ENCODE data around the gene EIF5B.

The EIF5B gene

GRCh38 chr2:99382143-99382542, 45.0 kb downstream of the EIF5B start:
- H3K9me3 ChIP-seq (ENCODE audit: control insufficient read depth, insufficient read depth, low read length), result no peaks in the 10 kb centered on the region
- no peaks in the 10 kb centered on the region for H4K20me1 ChIP-seq (ENCODE audit: control insufficient read depth, insufficient read depth, low read depth, low read length)
- no peak overlapping the region for H3K4me2 ChIP-seq (ENCODE audit: low read length)
- no peak overlapping the region for H3K27ac ChIP-seq (ENCODE audit: low read depth, low read length)
- peaks cover 9% of the 10 kb centered on the region; the same call in 1 of the 2 replicates for H3F3A ChIP-seq (ENCODE audit: control insufficient read depth, insufficient read depth)
- H3K27me3 ChIP-seq (ENCODE audit: control insufficient read depth, low read length), result no peaks in the 10 kb centered on the region
- no peak overlapping the region for H3K4me3 ChIP-seq (ENCODE audit: low read length)
- no peaks in the 10 kb centered on the region for H3K9me2 ChIP-seq (replicated peaks; ENCODE audit: control insufficient read depth, low read length)
- TF ChIP-seq CTCF (IDR thresholded peaks at IDR 0.05; ENCODE audit: low read depth, low read length, poor library complexity, severe bottlenecking) (no peak), EZH2phosphoT487 (IDR thresholded peaks at IDR 0.05; ENCODE audit: borderline replicate concordance, low read length) (no peak)
- H3K79me2 ChIP-seq (ENCODE audit: control insufficient read depth, low read length), result no peaks in the 10 kb centered on the region; the same call in 1 of the 2 replicates
- H3K36me3 ChIP-seq (ENCODE audit: control insufficient read depth, low read length), result peaks cover 82% of the 10 kb centered on the region
- no peaks in the 10 kb centered on the region for H3K4me1 ChIP-seq (ENCODE audit: control insufficient read depth, low read length)

GRCh38 chr2:99386011-99386410, 48.8 kb downstream of the EIF5B start:
- no peaks in the 10 kb centered on the region for H3K27me3 ChIP-seq (ENCODE audit: control insufficient read depth, low read length)
- H3K4me1 ChIP-seq (ENCODE audit: control insufficient read depth, low read length), result no peaks in the 10 kb centered on the region
- no peaks in the 10 kb centered on the region for H3K9me3 ChIP-seq (ENCODE audit: control insufficient read depth, insufficient read depth, low read length)
- H3K4me3 ChIP-seq (ENCODE audit: low read length), result no peak overlapping the region
- no peak overlapping the region for H3K4me2 ChIP-seq (ENCODE audit: low read length)
- H4K20me1 ChIP-seq (ENCODE audit: control insufficient read depth, insufficient read depth, low read depth, low read length), result no peaks in the 10 kb centered on the region
- H3K79me2 ChIP-seq (ENCODE audit: control insufficient read depth, low read length), result no peaks in the 10 kb centered on the region
- peaks cover 7% of the 10 kb centered on the region; the same call in 1 of the 2 replicates for H3F3A ChIP-seq (ENCODE audit: control insufficient read depth, insufficient read depth)
- H3K27ac ChIP-seq (ENCODE audit: low read depth, low read length), result no peak overlapping the region
- H3K36me3 ChIP-seq (ENCODE audit: control insufficient read depth, low read length), result peaks cover 70% of the 10 kb centered on the region
- TF ChIP-seq CTCF (IDR thresholded peaks at IDR 0.05; ENCODE audit: low read depth, low read length, poor library complexity, severe bottlenecking), result no peak
- TF ChIP-seq EZH2phosphoT487 (IDR thresholded peaks at IDR 0.05; ENCODE audit: borderline replicate concordance, low read length), result no peak
- no peaks in the 10 kb centered on the region for H3K9me2 ChIP-seq (replicated peaks; ENCODE audit: control insufficient read depth, low read length)

GRCh38 chr2:99388892-99389291, 51.7 kb downstream of the EIF5B start:
- no peaks in the 10 kb centered on the region for H3K4me1 ChIP-seq (ENCODE audit: control insufficient read depth, low read length)
- H4K20me1 ChIP-seq (ENCODE audit: control insufficient read depth, insufficient read depth, low read depth, low read length), result no peaks in the 10 kb centered on the region
- H3K79me2 ChIP-seq (ENCODE audit: control insufficient read depth, low read length), result no peaks in the 10 kb centered on the region
- TF ChIP-seq EZH2phosphoT487 (IDR thresholded peaks at IDR 0.05; ENCODE audit: borderline replicate concordance, low read length), result no peak
- TF ChIP-seq CTCF (IDR thresholded peaks at IDR 0.05; ENCODE audit: low read depth, low read length, poor library complexity, severe bottlenecking), result no peak
- H3K9me2 ChIP-seq (replicated peaks; ENCODE audit: control insufficient read depth, low read length), result no peaks in the 10 kb centered on the region
- no peaks in the 10 kb centered on the region for H3F3A ChIP-seq (ENCODE audit: control insufficient read depth, insufficient read depth)
- H3K4me3 ChIP-seq (ENCODE audit: low read length), result no peak overlapping the region
- H3K27me3 ChIP-seq (ENCODE audit: control insufficient read depth, low read length), result no peaks in the 10 kb centered on the region
- H3K9me3 ChIP-seq (ENCODE audit: control insufficient read depth, insufficient read depth, low read length), result no peaks in the 10 kb centered on the region
- no peak overlapping the region for H3K27ac ChIP-seq (ENCODE audit: low read depth, low read length)
- no peak overlapping the region for H3K4me2 ChIP-seq (ENCODE audit: low read length)
- H3K36me3 ChIP-seq (ENCODE audit: control insufficient read depth, low read length), result peaks cover 67% of the 10 kb centered on the region
